Measurements from ENCODE around the gene VPS41.

The VPS41 gene

DNA sequence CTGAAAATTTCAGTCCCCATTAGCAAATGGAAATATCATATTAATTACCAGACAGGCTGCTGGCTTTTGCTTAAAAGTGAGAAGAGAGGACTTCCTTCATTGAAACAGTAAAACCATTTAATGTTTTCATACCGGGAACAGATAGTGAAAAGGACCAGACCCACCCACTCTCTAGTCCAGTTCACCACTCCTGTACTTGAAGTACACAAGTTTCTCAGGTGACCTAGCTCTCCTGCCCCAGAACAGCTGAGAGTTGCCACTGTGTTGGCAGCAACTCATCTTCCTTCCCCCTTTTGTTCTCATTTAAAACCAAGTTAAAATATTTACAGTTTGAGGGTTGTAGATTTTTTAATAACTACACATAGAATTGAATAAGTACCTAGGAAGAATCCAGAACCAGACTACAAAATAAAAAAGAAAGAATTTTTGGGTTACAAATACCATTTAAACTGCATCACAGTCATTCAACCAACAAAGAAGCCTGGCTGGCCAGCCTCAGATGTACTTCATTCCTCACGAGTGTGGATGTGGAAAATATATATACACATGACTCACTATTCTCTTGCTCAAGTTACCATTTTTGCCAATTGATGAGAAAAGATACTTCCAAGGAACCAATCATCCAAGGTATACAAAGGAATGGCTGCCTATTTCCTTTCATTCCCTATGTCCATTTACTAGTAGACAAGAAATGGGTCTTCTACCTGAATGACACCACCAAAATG is 68.1 kb downstream of the VPS41 start:
- ChIA-PET POLR2A (ENCODE audit: low non-redundant PET) (no interaction called here), CTCF (no interaction called here)
- no peak overlapping the region for H3K27ac ChIP-seq
- peak; percentile 13 for DNase-seq (ENCODE audit: low spot score)
- TF ChIP-seq, protein P1, sequence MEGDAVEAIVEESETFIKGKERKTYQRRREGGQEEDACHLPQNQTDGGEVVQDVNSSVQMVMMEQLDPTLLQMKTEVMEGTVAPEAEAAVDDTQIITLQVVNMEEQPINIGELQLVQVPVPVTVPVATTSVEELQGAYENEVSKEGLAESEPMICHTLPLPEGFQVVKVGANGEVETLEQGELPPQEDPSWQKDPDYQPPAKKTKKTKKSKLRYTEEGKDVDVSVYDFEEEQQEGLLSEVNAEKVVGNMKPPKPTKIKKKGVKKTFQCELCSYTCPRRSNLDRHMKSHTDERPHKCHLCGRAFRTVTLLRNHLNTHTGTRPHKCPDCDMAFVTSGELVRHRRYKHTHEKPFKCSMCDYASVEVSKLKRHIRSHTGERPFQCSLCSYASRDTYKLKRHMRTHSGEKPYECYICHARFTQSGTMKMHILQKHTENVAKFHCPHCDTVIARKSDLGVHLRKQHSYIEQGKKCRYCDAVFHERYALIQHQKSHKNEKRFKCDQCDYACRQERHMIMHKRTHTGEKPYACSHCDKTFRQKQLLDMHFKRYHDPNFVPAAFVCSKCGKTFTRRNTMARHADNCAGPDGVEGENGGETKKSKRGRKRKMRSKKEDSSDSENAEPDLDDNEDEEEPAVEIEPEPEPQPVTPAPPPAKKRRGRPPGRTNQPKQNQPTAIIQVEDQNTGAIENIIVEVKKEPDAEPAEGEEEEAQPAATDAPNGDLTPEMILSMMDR (conservative IDR thresholded peaks at IDR 0.05; ENCODE audit: low read depth), result no peak

DNA sequence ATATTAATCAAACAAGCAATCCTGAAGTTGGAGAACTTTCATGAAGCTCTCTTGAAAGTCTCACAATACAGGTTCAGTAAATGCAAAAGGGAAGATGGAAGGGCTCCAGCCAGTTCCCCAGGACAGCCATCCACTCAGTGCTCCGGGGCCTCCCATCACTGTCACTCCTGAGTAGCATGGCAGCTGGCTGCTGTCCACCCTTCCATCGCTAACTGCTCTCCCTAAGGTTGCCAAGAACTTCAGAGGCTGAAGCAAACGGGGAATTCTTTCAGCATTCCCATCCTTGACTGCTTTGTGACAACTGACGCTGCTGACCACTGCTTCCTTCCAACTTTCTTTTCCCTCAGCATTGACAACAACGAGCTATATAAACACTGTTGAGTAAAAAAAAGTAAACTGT is 69.1 kb downstream of the VPS41 start:
- no peak for DNase-seq (ENCODE audit: low spot score)
- TF ChIP-seq, protein P1 (conservative IDR thresholded peaks at IDR 0.05; ENCODE audit: low read depth), result no peak
- ChIA-PET CTCF (no interaction called here), POLR2A (ENCODE audit: low non-redundant PET) (no interaction called here)
- no peak overlapping the region for H3K27ac ChIP-seq

DNA sequence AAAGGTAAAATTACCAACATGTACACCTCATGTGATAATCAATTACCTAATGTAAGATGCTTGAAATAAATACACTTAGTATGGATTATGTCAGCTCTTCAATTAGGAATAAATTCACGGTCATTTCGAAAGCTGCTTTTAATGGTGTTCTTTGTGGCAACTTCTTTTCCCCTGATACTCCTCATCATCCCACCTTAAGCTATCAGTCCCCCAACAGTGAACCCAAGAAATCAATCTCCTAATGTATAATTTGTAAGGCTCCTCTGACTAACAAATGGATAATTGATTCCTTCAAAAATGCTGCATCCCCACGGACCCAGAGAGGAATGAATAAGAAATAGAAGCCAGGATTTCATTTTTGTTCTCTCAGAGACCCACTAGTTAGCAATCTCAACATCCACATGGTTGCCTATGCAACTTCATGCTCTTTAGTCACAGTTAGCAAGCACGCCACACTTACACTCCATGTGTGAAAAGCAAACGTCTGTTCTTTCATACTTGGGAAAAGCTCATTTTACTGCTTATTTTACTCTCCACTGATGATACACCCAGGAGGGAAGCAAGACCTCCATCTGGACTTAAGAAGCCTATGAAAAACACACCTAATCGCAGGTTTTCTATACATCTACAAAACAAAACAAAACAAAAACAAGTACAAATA is 70.1 kb downstream of the VPS41 start:
- TF ChIP-seq, protein P1 (conservative IDR thresholded peaks at IDR 0.05; ENCODE audit: low read depth), result no peak
- no peak for DNase-seq (ENCODE audit: low spot score)
- no peak overlapping the region for H3K27ac ChIP-seq
- CTCF ChIA-PET, result interaction anchor here (0.6 to 1.3 kb wide), 2 partner anchors 9 to 360 kb away, joined by 3 read pairs; no protein-coding TSS in a partner anchor
- POLR2A ChIA-PET (ENCODE audit: low non-redundant PET), result no interaction called here

DNA sequence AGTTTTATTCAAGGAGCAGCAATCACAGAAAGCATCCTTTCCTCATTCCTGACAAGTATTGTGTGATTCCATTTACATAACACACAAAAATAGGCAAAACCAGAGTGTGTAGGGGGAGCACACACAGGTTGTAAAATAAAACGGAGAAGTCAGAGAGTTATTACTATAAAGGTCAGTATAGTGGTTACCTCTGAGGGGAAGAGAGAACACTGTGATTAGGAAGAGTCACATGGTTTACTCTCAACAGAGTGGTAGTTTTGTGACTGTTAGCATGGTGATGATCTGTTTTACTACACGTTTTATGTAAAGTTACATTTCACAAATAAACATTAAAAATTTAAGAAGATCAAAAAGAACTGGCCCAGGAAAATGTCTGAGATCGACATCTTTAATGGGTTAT is 74.6 kb downstream of the VPS41 start:
- CTCF ChIA-PET, result no interaction called here
- POLR2A ChIA-PET (ENCODE audit: low non-redundant PET), result no interaction called here
- DNase-seq (ENCODE audit: low spot score), result no peak
- TF ChIP-seq, protein P1 (conservative IDR thresholded peaks at IDR 0.05; ENCODE audit: low read depth), result no peak
- H3K27ac ChIP-seq, result no peak overlapping the region

DNA sequence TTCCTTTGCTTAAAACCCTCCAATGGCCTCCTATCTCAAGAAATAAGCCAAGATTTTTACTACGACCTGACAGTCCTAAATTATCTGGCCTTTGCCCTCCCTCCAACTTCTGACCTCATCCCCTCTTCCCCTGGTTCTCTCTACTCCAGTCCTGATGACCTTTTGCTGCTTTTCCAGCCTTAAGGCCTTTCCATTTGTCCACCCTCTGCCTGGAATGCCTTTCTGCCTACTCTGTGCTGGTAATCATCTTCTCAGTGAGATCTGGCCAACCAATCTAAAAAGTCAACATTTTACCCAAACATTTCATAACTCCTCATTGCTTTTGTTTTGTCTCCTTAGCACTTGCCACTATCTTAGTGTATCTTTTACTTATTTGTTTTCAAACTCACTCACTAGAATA is 75.7 kb downstream of the VPS41 start:
- TF ChIP-seq, protein P1 (conservative IDR thresholded peaks at IDR 0.05; ENCODE audit: low read depth), result no peak
- no peak for DNase-seq (ENCODE audit: low spot score)
- ChIA-PET CTCF (no interaction called here), POLR2A (ENCODE audit: low non-redundant PET) (no interaction called here)
- no peak overlapping the region for H3K27ac ChIP-seq

DNA sequence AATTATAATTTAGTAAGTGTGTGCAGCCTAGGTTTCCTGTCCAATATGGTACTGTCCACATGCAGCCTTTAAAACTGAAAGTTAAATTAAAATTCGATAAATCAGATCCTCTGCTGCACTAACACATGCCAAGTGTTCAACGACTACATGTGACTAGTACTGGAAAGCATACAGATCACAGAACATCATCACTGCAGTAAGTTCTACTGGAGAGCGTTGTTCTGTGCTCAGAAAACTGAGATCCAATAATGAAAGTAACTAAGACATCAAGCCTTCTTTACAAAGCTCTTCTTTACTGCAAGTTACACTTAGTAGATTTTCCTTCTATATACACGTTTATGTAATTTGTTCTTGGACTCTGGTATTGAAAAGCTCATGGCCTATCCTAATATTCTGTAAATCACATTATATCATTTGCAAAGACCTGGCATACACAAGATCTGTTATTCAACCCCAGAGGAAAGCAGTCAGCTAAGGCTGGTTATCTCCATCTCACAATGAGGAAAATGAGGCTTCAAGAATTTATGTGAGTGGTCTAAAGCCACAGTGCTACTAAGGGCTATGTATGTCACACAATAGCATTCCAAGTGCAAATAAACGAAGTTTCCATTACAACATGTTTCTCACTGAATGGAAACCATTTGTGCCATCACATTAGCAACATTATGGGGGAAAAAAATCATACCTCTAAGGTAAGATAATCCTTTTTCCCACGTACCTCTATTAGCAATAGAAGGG is 77.6 kb downstream of the VPS41 start:
- no peak for DNase-seq (ENCODE audit: low spot score)
- TF ChIP-seq, protein P1 (conservative IDR thresholded peaks at IDR 0.05; ENCODE audit: low read depth), result no peak
- POLR2A ChIA-PET (ENCODE audit: low non-redundant PET), result no interaction called here
- H3K27ac ChIP-seq, result no peak overlapping the region
- CTCF ChIA-PET, result interaction anchor here (0.6 kb wide), 1 partner anchor 656 kb away, joined by 3 read pairs; no protein-coding TSS in a partner anchor

All from RWPE1 (cell line).